ENCODE data around the gene TCHP.

The TCHP gene

GRCh38 chr12:109963743-109964429 is 63.8 kb downstream of the TCHP start:
- intact Hi-C loops (cut with DNase I; ENCODE audit: low total_unique reads), result no loop called here
- peak in 1 of 2 donors; percentile 23 for DNase-seq
- Histone ChIP-seq H3K27ac (no peak overlapping the region), H3K4me3 (no peak overlapping the region), H3K9me3 (no peaks in the 10 kb centered on the region), H3K4me1 (peaks cover 0 to 3% (median 0%) of the 10 kb centered on the region in 4 donors), H3K36me3 (peaks cover 48 to 92% (median 57%) of the 10 kb centered on the region in 3 donors), H3K27me3 (no peaks in the 10 kb centered on the region)
- TF ChIP-seq CTCF (IDR thresholded peaks at IDR 0.05), result no peak

GRCh38 chr12:109966546-109966945 is 66.5 kb downstream of the TCHP start:
- Histone ChIP-seq H3K36me3 (peaks cover 50 to 94% (median 58%) of the 10 kb centered on the region in 3 donors), H3K4me3 (no peak overlapping the region), H3K4me1 (peaks cover 0 to 3% (median 0%) of the 10 kb centered on the region in 4 donors), H3K9me3 (no peaks in the 10 kb centered on the region), H3K27me3 (no peaks in the 10 kb centered on the region), H3K27ac (no peak overlapping the region)
- intact Hi-C loops (cut with DNase I; ENCODE audit: low total_unique reads), result no loop called here
- no peak for TF ChIP-seq CTCF (IDR thresholded peaks at IDR 0.05)
- no peak for DNase-seq

- TF ChIP-seq CTCF (IDR thresholded peaks at IDR 0.05), result no peak
- Histone ChIP-seq H3K27ac (no peak overlapping the region), H3K27me3 (no peaks in the 10 kb centered on the region), H3K4me3 (no peak overlapping the region), H3K9me3 (no peaks in the 10 kb centered on the region), H3K4me1 (peaks cover 0 to 3% (median 0%) of the 10 kb centered on the region in 4 donors), H3K36me3 (peaks cover 51 to 92% (median 61%) of the 10 kb centered on the region in 3 donors)
- no peak for DNase-seq
- intact Hi-C loops (cut with DNase I; ENCODE audit: low total_unique reads), result no loop called here
Measured at GRCh38 chr12:109967383-109968031, 67.4 kb downstream of the TCHP start.
